ENCODE measurements around the gene SLN. TPM values are rescaled to one million over a fixed set of nuclear protein-coding genes. Genes with fewer than 3 reads are reported as not detected.

SLN gene
- total RNA-seq: not detected in 2 replicates

GRCh38 chr11:107711861-107712755, at the start of gene SLN:
TSS of gene SLN (minus strand) at chr11:107712056.

Other genes starting within 250 kb of the SLN start
- gene ALKBH8, start 146.3 kb downstream of the SLN start, total RNA-seq: 3.7 and 6.1 TPM in 2 replicates
- 0.31 TPM in 1 of 2 replicates, not detected in the other for gene ELMOD1, start 120.9 kb downstream of the SLN start, total RNA-seq
- 28.7 and 57.2 TPM in 2 replicates for gene SLC35F2, start 146.7 kb upstream of the SLN start, total RNA-seq
- gene RAB39A, start 216.4 kb upstream of the SLN start, total RNA-seq: 0.13 TPM in 1 of 2 replicates, not detected in the other